Measurements from ENCODE around the gene ALKBH3.

ALKBH3 gene

DNA sequence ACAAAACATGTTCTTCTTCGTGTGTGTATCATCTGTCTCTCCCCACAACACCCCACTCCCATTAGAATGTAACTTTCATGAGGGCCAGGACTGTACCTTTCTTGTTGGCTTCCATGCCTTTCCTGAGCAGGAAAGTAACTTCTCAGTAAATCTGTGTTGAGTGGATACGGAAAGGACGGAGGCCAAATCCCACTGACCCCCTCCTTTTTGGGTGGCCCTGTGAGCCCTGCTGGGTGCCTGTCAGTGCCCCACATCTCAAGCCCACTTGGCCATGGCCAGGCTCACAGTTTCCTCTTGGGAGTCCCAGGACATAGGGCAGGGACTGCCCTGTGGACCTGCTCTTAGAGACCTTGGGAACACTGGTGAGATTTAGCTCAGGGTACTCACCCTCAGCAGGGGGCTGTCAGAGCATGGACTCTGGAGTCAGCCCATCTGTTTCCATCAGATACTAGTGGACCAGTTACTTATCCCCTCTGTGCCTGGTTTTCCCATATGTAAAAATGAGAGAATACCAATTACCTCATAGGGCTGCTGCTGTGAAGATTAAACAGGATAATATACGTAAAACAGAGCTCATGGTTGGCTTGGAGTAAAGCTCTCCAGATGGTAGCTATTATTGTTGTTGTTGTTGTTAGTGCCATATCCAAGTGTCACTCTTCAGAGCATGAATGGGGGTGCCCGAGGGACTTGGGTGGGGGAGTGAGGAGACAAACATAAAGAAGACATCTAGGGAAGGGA lies 60.8 kb downstream of the ALKBH3 start:
- DNase-seq (ENCODE audit: low read depth): no peak

DNA sequence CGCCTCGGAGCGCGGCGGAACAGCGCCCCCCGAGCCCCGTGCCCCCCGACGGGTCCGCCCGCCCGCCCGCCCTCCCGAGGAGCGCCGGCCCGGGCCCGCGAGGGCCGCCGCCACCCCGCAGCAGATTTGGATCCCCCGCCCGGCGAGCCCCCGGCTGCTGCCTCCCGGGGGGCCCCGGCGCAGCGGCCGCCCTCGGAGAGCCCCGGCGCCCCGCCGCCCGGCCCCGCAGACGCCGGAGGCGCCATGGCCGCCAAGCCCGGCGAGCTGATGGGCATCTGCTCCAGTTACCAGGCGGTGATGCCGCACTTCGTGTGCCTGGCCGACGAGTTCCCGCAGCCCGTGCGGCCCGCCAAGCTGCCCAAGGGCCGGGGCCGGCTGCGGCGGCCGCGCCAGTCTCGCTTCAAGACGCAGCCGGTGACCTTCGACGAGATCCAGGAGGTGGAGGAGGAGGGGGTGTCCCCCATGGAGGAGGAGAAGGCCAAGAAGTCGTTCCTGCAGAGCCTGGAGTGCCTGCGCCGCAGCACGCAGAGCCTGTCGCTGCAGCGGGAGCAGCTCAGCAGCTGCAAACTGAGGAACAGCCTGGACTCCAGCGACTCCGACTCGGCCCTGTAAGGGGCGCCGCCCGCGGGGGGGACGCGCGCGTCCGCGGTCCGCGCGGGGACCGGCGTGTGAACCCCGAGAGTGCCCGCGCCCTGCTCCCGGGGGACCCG lies 62.2 kb downstream of the ALKBH3 start:
- no peak for DNase-seq (ENCODE audit: low read depth)

DNA sequence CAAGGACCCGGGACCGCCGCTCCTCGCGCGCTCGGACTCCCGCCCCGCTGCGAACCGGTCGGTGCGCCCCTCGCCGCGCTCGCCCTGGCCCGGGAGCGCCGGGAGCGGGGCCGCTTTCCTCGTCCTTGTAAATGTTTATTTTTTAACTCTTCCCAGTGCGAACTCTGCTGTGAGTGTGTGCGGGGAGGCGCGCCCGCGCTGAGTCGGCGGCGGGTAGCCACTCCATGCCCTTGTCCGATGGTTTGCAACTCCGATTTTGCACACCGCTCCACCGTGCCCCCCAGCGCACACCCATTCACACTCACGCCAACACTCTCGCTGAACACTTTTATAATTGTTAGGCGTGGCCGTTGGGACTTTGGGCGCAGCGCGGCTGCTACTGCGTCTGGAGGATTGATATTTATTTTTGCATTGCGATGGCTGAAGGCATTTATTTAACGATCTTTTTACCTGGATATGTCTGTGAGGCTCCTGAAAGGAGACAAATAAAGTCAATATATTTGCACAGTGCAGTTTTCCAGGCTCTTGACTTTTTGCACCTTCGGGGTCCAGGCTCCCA lies 62.8 kb downstream of the ALKBH3 start:
- DNase-seq (ENCODE audit: low read depth): no peak

DNA sequence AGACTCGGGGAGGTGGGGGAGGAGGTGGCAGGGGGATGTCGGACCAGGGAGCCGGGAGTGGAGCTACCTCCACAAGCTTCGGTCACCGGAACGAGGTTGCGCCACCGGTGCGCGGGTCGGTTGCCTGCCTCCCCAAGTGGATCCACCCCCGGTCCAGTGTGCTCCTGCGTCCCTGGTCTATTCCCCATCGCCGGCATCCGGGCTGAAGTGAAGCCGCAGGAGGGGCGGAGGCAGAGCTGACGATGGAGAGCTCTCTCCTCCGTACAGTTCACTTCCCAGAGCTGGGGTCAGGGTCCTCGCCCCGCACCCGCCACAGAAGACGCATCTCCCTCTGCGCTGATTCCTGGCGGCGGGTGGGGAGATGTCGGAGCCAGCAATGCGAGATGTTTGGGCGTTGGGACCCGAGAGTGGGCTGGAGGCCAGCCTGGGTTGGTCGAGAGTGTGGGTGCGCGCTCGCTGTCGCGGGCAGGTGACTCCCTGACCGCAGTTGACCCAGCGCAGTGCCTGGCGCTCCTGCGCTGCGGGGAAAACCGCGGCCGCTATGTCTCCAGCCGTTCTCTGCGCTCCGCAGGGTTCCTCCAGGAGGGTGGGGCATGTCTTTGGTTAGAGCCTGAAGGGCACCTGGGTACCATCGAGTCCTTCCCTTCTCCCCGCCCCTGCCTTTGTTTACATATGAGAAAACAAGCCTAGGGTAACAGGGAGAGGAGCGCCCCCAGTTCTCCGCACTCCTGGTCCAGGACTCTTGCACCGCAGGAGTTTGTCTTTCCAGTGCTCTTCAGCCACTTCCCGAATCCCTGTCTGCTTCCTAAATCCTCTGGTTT lies 63.5 kb downstream of the ALKBH3 start:
- no peak for DNase-seq (ENCODE audit: low read depth)

DNA sequence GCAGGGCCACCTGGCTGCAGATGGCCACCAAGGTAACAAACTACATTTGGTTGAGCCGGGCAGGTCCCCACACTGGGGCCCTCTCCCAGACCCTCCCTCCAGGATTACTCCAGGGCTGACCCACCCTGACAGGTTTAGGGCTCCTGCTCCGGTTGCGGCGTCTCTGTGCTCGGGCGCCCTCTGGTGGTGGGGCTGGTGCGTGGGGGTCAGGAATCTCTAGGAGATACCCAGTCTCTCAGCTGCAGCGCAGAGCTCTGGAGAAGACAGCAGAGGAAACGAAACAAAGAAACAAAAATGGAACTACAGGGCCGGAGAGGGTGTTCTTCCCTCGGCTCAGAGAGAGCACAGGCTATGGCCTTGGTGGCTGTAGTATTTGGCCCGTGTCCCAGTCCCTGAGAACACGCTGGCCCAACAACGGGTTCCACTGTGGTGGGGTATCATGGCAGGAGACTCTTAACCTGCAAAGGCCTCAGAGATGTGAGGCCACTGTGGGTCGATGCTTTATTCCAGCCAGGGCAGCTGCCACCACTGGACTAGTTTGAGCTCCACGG lies 64.2 kb downstream of the ALKBH3 start:
- peak; percentile 48 for DNase-seq (ENCODE audit: low read depth)

DNA sequence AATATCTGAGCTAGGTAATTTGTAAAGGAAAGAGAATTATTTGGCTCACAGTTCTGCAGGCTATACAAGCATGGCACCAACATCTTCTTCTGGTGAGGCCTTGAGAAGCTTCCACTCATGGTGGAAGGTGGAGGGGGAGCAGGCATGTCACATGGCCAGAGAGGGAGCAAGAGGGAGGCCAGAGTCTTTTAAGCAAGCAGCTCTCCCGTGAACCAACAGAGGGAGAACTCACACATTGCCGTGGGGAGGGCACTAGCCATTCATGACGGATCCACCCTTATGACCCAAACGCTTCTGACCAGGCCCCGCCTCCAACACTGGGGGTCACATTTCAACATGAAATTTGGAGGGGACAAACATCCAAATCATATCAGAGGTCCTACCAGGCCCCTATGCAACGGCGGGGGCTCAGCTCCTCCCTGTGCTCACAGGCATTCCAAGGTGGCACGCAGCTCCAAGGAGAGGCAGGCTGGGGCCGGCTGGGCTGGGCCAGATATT lies 66.4 kb downstream of the ALKBH3 start:
- DNase-seq (ENCODE audit: low read depth): no peak

DNA sequence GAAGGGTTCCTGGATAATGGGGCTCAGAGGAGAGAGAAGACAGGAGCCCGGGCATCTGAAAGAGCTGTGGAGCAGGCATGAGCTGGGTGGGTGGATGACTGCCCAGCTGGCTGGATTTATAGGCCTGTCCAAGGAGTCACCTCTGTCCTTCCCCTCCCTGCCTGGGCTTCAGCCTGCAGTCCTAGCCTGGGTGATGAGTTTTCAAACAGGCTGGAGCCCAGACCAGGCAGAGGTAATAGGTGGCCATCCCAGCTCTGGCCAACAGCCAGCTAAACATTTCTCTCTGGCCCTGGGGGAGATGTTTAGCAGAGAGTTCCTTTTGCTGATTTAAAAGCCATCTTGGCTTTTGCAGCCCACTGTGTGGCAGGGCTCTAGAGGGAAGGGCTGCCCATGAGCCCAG lies 67.2 kb downstream of the ALKBH3 start:
- no peak for DNase-seq (ENCODE audit: low read depth)

DNA sequence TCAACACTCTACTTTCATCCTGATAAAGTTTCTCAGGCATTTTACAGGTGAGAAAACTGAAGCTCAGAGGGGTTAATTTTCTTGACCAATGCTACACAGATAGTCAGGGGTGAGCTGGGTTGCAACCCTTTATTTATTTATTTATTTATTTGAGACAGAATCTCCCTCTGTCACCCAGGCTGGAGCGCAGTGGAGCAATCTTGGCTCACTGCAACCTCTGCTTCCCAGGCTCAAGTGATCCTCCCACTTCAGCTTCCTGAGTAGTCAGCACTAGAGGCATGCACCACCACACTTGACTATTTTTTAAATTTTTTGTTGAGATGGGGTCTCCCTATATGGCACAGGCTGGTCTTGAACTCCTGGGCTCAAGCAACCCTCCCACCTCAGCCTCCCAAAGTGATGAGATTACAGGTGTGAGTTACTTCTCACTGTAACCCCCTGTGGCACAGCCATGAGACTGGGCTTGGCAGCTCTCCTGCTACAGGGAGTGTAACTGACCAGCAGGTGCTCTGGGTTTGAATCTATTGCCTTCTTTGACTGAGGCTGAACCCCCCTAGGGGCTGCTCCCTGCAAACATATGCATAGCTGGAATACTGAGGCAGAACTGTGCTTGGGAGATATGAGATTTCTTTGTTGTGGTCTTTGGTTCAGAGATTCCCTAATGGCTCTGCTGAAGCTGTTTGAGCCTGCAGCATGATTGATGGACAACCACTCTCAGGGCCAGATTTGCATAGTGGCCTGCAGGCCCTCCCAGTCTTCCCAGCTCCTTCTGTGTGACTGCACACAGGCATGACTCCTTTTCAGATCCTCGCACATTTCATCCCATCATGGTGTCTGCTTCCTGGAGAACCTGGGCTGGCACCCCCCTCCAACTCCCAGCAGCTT lies 68.0 kb downstream of the ALKBH3 start:
- DNase-seq (ENCODE audit: low read depth): no peak

DNA sequence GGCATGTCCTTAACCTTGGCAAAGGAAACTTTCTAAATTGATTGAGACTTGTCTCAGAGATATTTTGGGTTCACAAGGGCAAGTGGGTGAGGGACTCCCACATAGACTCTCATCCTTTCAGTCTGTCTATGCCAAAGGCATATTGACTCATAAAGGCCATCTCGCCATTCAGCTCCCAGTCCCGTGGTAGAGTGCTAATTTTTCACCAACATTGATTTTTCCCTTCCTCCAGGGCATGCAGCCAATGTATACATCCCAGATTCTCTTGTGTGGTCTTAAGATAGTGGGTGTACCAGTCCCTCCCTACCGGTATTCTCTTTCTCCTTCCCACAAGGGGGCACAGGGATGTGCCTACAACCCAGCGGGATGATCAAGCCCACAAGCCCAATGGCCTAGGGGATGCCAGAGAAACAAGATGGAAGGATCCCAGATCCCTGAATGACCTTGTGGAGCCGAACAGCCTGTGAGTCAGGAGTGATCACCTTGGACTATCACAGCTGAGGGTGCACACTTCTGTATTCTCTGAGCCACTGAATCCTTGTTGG lies 69.8 kb downstream of the ALKBH3 start:
- no peak for DNase-seq (ENCODE audit: low read depth)

DNA sequence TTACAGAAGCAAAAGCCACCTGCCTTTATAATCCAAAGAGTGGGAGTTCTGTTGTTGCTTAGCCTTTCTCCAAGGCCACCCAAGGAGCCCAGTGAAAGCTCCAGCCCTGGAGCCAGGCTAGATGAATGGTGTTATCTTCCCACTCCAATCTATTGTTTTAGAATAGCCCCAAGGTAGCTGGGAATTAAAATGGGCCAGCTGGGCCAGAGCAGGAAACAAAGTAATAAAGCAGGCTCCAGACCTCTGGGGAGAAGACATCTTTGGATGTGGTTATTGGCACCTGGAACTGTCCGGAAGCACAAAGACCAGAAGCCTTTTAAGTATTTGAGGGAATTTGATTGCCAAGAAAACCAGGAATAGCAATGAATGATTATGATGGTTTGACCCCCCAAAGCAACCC lies 70.6 kb downstream of the ALKBH3 start:
- no peak for DNase-seq (ENCODE audit: low read depth)

DNA sequence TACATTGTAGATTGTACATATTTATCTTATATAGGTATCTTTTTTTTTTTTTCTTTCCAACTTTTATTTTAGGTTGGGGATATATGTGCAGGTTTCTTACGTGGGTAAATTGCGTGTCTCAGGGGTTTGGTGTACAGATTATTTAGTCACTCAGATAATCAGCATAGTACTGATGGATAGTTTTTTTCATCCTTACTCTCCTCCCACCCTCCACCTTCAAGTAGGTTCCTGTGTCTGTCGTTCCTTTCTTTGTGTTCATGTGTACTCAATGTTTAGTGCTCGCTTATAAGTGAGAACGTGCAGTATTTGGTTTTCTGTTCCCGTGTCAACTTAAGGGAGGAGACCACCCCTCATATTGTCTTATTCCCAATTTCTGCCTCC lies 71.4 kb downstream of the ALKBH3 start:
- no peak for DNase-seq (ENCODE audit: low read depth)

DNA sequence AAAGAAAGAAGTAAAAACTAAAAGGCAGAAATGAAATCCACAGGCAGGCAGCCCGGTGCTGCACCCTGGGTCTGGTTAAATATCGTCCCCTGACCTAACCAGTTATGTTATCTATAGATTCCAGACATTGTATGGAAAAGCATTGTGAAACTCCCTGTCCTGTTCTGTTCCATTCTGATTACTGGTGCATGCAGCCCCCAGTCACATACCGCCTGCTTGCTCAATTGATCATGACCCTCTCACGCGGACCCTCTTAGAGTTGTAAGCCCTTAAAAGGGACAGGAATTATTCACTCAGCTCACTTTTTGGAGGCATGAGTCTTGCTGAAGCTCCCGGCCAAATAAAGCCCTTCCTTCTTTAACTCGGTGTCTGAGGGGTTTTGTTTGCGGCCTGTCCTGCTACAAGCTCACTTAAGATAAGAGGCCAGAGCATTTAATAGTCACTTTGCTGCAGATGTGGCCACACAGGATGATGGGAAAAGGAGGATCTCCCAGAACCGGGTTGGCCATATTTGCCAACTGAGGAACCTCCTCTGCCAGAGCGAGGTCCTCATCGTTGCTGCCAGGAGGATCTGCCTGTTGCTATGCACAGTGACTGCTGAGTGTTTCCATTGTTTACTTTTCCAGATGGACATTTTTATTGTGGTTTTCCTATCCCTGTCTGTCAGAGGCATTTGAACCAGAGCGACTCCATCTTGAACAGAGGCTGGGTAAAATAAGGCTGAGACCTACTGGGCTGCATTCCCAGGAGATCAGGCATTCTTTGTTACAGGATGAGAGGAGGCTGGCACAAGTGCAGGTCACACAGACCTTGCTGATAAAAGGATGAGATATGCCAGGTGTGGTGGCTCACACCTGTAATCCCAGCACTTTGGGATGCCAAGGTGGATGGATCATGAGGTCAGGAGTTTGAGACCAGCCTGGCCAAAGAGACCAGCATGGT lies 72.0 kb downstream of the ALKBH3 start:
- DNase-seq (ENCODE audit: low read depth): no peak

DNA sequence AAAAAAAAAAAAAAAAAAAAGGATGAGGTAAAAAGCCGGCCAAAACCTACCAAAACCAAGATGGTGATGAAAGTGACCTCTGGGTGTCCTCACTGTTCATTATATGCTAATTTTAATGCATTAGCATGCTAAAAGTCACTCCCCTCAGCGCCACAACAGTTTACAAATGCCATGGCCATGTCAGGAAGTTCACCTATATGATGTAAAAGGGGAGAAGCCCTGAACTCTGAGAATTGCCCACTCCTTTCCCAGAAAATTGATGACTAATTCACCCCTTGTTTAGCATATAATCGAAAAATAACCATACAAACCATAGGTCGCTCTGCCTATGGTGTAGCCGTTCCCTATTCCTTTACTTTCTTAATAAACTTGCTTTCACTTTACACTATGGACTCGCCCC lies 72.9 kb downstream of the ALKBH3 start:
- no peak for DNase-seq (ENCODE audit: low read depth)

DNA sequence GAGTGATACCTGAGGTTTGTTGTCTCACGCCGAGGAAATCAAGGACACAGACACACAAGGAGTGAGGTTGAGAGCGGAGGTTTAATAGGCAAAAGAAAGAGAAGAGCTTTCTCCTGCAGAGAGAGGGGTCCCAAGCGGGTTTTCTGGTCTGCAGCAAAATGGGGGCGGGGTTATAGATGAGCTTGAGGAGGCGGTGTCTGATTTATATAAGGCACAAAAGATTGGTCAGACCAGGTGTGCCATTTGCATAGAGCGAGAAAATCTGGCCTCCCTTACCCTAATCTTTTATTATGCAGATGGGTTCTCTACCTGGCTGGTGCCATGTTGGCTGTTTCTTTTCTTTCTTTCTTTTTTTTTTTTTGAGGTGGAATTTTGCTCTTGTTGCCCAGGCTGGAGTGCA lies 73.6 kb downstream of the ALKBH3 start:
- DNase-seq (ENCODE audit: low read depth): no peak

DNA sequence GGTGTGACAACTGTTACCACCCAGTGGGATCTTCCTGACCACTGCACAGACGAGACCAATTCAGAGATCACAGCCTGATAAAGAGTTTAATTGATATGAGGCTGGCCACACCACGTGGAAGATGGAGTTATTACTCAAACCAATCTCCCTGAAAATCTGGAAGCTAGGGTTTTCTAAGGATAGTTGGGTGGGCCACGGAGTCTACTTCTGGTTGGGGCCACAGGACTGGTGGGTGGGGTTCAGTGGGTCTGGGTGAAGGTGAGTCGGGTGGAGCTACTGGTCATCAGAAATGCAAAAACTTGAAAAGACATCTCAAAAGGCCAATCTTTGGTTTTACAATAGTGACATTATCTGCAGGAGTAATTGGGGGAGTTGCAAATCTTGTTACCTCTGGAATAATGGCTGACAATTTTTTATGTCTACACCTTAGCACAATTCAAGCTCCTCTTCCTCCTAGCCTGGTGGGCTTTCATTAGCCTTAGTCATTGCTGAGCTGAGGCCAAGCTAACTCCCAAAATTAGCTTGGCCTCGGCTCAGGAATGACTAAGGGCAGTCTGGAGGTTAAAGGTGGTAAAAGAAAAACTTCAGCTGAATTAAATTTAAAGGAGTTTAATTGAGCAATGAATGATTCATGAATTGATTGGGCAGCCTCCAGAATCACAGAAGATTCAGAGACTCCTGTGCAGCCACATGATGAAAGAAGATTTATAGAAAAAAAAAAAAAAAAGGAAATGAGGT lies 74.9 kb downstream of the ALKBH3 start:
- DNase-seq (ENCODE audit: low read depth): no peak

DNA sequence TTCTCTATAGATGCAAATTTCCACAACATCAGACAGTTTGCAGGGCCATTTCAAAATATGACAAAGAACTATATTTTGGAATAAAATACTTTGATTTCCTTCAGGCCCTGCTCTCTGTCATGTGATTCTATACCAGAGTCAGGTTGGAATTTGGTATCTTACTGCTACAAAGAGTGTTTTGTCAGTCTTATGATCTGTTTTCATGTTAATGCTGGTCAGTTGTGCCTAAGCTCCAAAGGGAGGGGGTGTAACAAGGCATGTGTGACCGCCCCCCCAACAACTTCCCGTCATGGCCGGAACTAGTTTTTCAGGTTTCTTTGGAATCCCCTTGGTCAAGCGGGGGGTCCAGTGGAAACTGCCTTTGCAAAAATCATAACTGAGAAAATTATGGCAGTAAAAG lies 76.9 kb downstream of the ALKBH3 start:
- no peak for DNase-seq (ENCODE audit: low read depth)

DNA sequence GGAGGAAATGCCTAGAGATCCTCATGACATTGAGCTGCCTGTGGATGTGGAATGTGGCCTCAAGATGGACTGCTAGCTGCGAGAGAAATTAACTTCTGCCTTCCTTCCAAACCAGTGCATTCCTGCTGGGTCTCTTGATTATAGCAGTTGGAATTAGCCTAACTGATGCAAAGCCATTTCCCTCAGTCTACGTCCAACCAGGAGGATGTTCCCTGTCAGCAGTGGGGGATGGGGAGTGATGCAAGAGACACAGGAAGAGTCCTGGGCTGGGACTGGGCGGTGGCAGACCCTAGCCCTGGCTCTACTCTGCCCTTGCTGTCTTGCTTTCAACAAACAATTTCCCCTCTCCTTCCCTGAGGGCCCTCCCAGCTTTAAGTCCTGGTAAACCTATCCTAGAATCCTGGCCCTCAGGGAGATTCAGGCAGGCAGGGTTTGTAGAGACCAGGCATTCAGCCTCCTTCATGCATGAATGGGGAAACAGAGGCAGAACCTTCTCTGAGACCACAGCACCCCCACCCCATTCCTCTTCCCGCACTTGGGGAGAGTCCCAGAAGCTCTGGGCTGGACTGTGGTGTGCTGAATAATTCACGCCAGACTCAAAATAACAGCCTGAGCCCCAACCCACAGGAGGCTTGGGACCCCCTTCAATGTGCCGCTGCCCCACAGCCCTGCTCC lies 78.8 kb downstream of the ALKBH3 start:
- DNase-seq (ENCODE audit: low read depth): no peak
